K562 (cell line): ENCODE data around the gene ZNF428. TPM values are rescaled to one million over a fixed set of nuclear protein-coding genes. Genes with fewer than 3 reads are reported as not detected.

Experiments
- polyA plus RNA-seq, 8 experiments: library from polyadenylated mRNA; depleted of rRNA in 4 of 8; stranded (reverse) in 5 of 8; unstranded in 3 of 8; fragments of >200 nt; fragmentation: Nextera tagmentation in 2 of 8; fragmentation: Illumina TruSeq in 1 of 8; extraction: Ambion mirVana in 2 of 8; extraction: Trizol in 1 of 8; gene quantifications; 2 replicates each; pipeline versions ENCODE4 v1.2.1 to v1.2.3, GENCODE V29; 2011 to 2014; ENCODE audit warnings: inconsistent platforms in 1 of 8, missing spikeins in 1 of 8
- total RNA-seq, 7 experiments: library from RNA; depleted of rRNA in 6 of 7; stranded (reverse); fragments of >200 nt in 6 of 7; fragmentation: Illumina TruSeq in 2 of 7; extraction: Trizol in 2 of 7; gene quantifications; 2 replicates each; pipeline versions ENCODE4 v1.2.1 to v1.2.3, GENCODE V29; 2011 to 2021; ENCODE audit warnings: low replicate concordance in 1 of 7
- TF ChIP-seq, protein P1 (sequence below): fragments of 450-650 bp; IDR thresholded peaks from 2 replicates; pipeline ENCODE4 v1.6.1; 2016; ENCODE audit warnings: low read depth
- TF ChIP-seq, protein P2 (sequence below): sonication (generic); formaldehyde crosslinking; IDR thresholded peaks from 2 replicates; pipeline ENCODE4 v1.9.0; 2022; ENCODE audit warnings: mild to moderate bottlenecking, missing genetic modification reagents

Gene ZNF428
- total and polyA plus RNA-seq, 9 of the 15 experiments (the other 6 are each of a cell fraction or from before 2014, with no cell fraction given): 0.15 to 85.7 (median 15.9) TPM

DNA sequence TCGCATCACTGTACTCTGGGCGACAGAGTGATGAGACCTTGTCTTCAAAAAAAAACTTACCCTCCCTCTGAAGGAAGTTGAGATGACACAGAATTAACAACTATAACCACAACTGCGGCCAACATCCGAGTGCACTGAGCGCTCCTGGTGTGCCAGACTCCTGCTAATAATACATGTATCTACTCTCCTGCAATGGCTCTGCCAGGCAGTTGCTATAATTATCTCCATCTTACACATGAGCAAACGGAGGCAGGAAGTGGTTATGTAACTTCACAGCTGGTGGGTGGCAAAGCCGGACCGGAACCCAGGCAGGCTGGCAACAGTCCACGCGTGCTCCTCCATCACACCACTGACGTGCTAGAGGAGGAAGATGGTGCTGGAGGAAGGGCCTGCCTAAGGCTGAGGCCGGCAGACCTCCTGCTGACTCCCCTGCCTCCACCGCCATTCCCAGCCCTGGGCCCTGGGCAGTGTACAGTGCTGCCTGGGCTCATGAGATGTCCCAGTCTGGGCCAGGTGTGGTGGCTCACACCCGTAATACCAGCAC lies 56.7 kb downstream of the ZNF428 start (continued):
- TF ChIP-seq, protein P1, sequence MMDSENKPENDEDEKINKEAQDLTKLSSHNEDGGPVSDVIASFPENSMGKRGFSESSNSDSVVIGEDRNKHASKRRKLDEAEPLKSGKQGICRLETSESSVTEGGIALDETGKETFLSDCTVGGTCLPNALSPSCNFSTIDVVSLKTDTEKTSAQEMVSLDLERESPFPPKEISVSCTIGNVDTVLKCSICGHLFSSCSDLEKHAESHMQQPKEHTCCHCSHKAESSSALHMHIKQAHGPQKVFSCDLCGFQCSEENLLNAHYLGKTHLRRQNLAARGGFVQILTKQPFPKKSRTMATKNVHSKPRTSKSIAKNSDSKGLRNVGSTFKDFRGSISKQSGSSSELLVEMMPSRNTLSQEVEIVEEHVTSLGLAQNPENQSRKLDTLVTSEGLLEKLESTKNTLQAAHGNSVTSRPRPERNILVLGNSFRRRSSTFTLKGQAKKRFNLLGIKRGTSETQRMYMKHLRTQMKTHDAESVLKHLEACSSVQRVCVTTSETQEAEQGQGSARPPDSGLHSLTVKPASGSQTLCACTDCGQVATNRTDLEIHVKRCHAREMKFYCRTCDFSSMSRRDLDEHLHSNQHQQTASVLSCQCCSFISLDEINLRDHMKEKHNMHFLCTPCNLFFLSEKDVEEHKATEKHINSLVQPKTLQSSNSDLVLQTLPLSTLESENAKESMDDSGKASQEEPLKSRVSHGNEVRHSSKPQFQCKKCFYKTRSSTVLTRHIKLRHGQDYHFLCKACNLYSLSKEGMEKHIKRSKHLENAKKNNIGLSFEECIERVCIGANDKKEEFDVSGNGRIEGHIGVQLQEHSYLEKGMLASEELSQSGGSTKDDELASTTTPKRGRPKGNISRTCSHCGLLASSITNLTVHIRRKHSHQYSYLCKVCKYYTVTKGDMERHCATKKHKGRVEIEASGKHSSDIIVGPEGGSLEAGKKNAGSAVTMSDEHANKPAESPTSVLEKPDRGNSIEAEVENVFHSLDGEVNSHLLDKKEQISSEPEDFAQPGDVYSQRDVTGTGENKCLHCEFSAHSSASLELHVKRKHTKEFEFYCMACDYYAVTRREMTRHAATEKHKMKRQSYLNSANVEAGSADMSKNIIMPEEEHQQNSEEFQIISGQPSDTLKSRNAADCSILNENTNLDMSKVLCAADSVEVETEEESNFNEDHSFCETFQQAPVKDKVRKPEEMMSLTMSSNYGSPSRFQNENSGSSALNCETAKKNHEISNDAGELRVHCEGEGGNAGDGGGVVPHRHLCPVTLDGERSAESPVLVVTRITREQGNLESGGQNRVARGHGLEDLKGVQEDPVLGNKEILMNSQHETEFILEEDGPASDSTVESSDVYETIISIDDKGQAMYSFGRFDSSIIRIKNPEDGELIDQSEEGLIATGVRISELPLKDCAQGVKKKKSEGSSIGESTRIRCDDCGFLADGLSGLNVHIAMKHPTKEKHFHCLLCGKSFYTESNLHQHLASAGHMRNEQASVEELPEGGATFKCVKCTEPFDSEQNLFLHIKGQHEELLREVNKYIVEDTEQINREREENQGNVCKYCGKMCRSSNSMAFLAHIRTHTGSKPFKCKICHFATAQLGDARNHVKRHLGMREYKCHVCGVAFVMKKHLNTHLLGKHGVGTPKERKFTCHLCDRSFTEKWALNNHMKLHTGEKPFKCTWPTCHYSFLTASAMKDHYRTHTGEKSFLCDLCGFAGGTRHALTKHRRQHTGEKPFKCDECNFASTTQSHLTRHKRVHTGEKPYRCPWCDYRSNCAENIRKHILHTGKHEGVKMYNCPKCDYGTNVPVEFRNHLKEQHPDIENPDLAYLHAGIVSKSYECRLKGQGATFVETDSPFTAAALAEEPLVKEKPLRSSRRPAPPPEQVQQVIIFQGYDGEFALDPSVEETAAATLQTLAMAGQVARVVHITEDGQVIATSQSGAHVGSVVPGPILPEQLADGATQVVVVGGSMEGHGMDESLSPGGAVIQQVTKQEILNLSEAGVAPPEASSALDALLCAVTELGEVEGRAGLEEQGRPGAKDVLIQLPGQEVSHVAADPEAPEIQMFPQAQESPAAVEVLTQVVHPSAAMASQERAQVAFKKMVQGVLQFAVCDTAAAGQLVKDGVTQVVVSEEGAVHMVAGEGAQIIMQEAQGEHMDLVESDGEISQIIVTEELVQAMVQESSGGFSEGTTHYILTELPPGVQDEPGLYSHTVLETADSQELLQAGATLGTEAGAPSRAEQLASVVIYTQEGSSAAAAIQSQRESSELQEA: no peak
- TF ChIP-seq, protein P2, sequence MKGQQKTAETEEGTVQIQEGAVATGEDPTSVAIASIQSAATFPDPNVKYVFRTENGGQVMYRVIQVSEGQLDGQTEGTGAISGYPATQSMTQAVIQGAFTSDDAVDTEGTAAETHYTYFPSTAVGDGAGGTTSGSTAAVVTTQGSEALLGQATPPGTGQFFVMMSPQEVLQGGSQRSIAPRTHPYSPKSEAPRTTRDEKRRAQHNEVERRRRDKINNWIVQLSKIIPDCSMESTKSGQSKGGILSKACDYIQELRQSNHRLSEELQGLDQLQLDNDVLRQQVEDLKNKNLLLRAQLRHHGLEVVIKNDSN (CRISPR knock-in tag): no peak
